A549 (cell line): ENCODE results near the gene LMTK3. TPM values are rescaled to one million over a fixed set of nuclear protein-coding genes. Genes with fewer than 3 reads are reported as not detected.
A peak's percentile ranks its signal among the peaks of the same experiment; 100 is the strongest.

Experiments used
- ATAC-seq, 2 experiments: fragments of 200-7000 bp in 1 of 2; fragments of >200 bp in 1 of 2; cut with Nextera tagmentation in 1 of 2; cut with Tn5 transposase in 1 of 2; 3 replicates each; pipeline versions ENCODE4 v1.8.0 to v1.9.1; 2018 to 2020; ENCODE audit warnings: mild to moderate bottlenecking in 1 of 2, moderate library complexity in 1 of 2
- CTCF ChIA-PET: fragments of 300-600 bp; sonication (Branson Sonifier 250); formaldehyde crosslinking; extraction: SDS; loops from one replicate; lab custom pipeline; 2021; ENCODE audit warnings: antibody characterized with exemption, inconsistent platforms; lab: Yijun Ruan, JAX
- POLR2A ChIA-PET: fragments of 350-600 bp; formaldehyde crosslinking; extraction: SDS; loops from one replicate; lab custom pipeline; 2021; ENCODE audit warnings: antibody characterized with exemption, inconsistent platforms; lab: Yijun Ruan, JAX
- DNase-seq, 2 experiments: peaks; one replicate each; pipeline versions ENCODE4 v3.0.0 to v3.0.0-alpha.2; 2011 to 2016; ENCODE audit warnings: low read depth in 1 of 2, low spot score in 1 of 2
- FAIRE-seq: peaks from 2 replicates; lab custom pipeline; 2011; peaks lifted over from hg19 to GRCh38; lab: Jason Lieb, UNC
- H3K27ac ChIP-seq, 2 experiments: fragments of >200 bp; sonication (Bioruptor Twin); formaldehyde crosslinking; 3 replicates each; pipeline ENCODE4 v1.5.1; 2016 to 2017
- H3K4me1 ChIP-seq: fragments of >200 bp; sonication (Bioruptor Twin); formaldehyde crosslinking; 3 replicates; pipeline ENCODE4 v1.6.1; 2016
- H3K4me2 ChIP-seq: fragments of >200 bp; sonication (Bioruptor Twin); formaldehyde crosslinking; 3 replicates; pipeline ENCODE4 v1.6.1; 2016
- H3K4me3 ChIP-seq: fragments of >200 bp; sonication (Bioruptor Twin); formaldehyde crosslinking; 3 replicates; pipeline ENCODE4 v1.5.1; 2016
- H3K9me3 ChIP-seq: fragments of >200 bp; sonication (Bioruptor Twin); formaldehyde crosslinking; 3 replicates; pipeline ENCODE4 v1.6.1; 2016
- ATOH8 ChIP-seq: fragments of 250-450 bp; sonication (Bioruptor Pico); IDR thresholded peaks from 2 replicates; pipeline ENCODE4 v1.5.0; 2020; ENCODE audit warnings: low read depth, mild to moderate bottlenecking, moderate library complexity
- BCL3 ChIP-seq: fragments of >200 bp; sonication (Bioruptor Twin); formaldehyde crosslinking; IDR thresholded peaks from 3 replicates; pipeline ENCODE4 v1.6.1; 2016
- CBX2 ChIP-seq: fragments of 200-600 bp; sonication (generic); IDR thresholded peaks from 2 replicates; pipeline ENCODE4 v1.6.1; 2016; ENCODE audit warnings: low read depth, mild to moderate bottlenecking, borderline replicate concordance
- CEBPB ChIP-seq, 2 experiments: fragments of >200 bp in 1 of 2; sonication (Bioruptor Twin) in 1 of 2; formaldehyde crosslinking in 1 of 2; IDR thresholded peaks; 2 replicates each; pipeline ENCODE4 v1.6.1; 2012 to 2016
- CHD2 ChIP-seq: fragments of 150-350 bp; IDR thresholded peaks from 2 replicates; pipeline ENCODE4 v1.6.1; 2014; ENCODE audit warnings: low read length; ENCODE audit not compliant: partially characterized antibody
- E2F6 ChIP-seq: IDR thresholded peaks from 2 replicates; pipeline ENCODE4 v1.6.1; 2012; ENCODE audit warnings: low read depth, borderline replicate concordance
- EHF ChIP-seq: fragments of 250-450 bp; sonication (Bioruptor Pico); IDR thresholded peaks from 2 replicates; pipeline ENCODE4 v1.5.0; 2020; ENCODE audit warnings: mild to moderate bottlenecking
- ELK1 ChIP-seq: fragments of 150-350 bp; IDR thresholded peaks from 2 replicates; pipeline ENCODE4 v1.6.1; 2014; ENCODE audit warnings: low read depth, mild to moderate bottlenecking, low read length
- FOSB ChIP-seq: fragments of 250-450 bp; sonication (Bioruptor Pico); IDR thresholded peaks from 2 replicates; pipeline ENCODE4 v1.5.0; 2020; ENCODE audit warnings: mild to moderate bottlenecking, moderate library complexity
- HOXB13 ChIP-seq: fragments of 250-450 bp; sonication (Bioruptor Pico); IDR thresholded peaks from 2 replicates; pipeline ENCODE4 v1.5.0; 2020; ENCODE audit warnings: low read depth, mild to moderate bottlenecking, moderate library complexity
- JUN ChIP-seq, 2 experiments: fragments of >200 bp; sonication (Bioruptor Twin); formaldehyde crosslinking; IDR thresholded peaks; 2 replicates in 1 of 2; 3 replicates in 1 of 2; pipeline ENCODE4 v1.6.1; 2016 to 2017
- JUNB ChIP-seq: fragments of >200 bp; sonication (Bioruptor Twin); formaldehyde crosslinking; IDR thresholded peaks from 2 replicates; pipeline ENCODE4 v1.6.1; 2016
- KDM5A ChIP-seq: fragments of 200-600 bp; sonication (generic); IDR thresholded peaks from 2 replicates; pipeline ENCODE4 v1.6.1; 2016; ENCODE audit warnings: antibody characterized with exemption, mild to moderate bottlenecking
- NFE2L2 ChIP-seq: fragments of 150-350 bp; conservative IDR thresholded peaks from 2 replicates; pipeline ENCODE4 v1.6.1; 2014; ENCODE audit warnings: low read length
- NR3C1 ChIP-seq: fragments of >200 bp; sonication (Bioruptor Twin); formaldehyde crosslinking; IDR thresholded peaks from 3 replicates; pipeline ENCODE4 v1.6.1; 2017
- POLR2AphosphoS2 ChIP-seq: conservative IDR thresholded peaks from 2 replicates; pipeline ENCODE4 v1.6.1; 2012; ENCODE audit warnings: low read length, improper control_type of control experiment, inconsistent platforms
- RAD21 ChIP-seq, 2 experiments: fragments of >200 bp in 1 of 2; sonication (Bioruptor Twin) in 1 of 2; formaldehyde crosslinking in 1 of 2; IDR thresholded peaks in 1 of 2; conservative IDR thresholded peaks in 1 of 2; 2 replicates in 1 of 2; 3 replicates in 1 of 2; pipeline ENCODE4 v1.6.1; 2012 to 2018; ENCODE audit warnings: inconsistent platforms in 1 of 2
- TFCP2L1 ChIP-seq: fragments of 250-450 bp; sonication (Bioruptor Pico); IDR thresholded peaks from 2 replicates; pipeline ENCODE4 v1.5.0; 2021; ENCODE audit warnings: mild to moderate bottlenecking
- USF2 ChIP-seq: fragments of 450-650 bp; IDR thresholded peaks from 2 replicates; pipeline ENCODE4 v1.6.1; 2014; ENCODE audit warnings: antibody characterized with exemption
- ZSCAN20 ChIP-seq: fragments of 250-450 bp; sonication (Bioruptor Pico); IDR thresholded peaks from 2 replicates; pipeline ENCODE4 v1.8.0; 2022; ENCODE audit warnings: mild to moderate bottlenecking, moderate library complexity
- WGBS: methylation state at CpG from one replicate; pipeline ENCODE4 v1.1.6; 2017; ENCODE audit errors: missing lambda C conversion rate; 5-methylcytosine and 5-hydroxymethylcytosine counted together
- polyA plus RNA-seq, 4 experiments: library from polyadenylated mRNA; depleted of rRNA in 3 of 4; stranded (reverse); fragments of >200 nt; fragmentation: RNase III in 1 of 4; extraction: RNeasy Plus Mini Kit Qiagen cat#74134 plus additional on column Dnase treatment in 1 of 4; gene quantifications; 2 replicates in 3 of 4; 3 replicates in 1 of 4; pipeline ENCODE4 v1.2.3, GENCODE V29; 2011 to 2017

The LMTK3 gene
- polyA plus RNA-seq, 2 of the 4 experiments (the other 2 are of a cell fraction), result 0.62 to 6.1 TPM

GRCh38 chr19:48541813-48542212, 30.2 kb upstream of the LMTK3 start:
- no peak for FAIRE-seq
- ChIA-PET CTCF (interaction anchor here (1.1 to 6.8 kb wide), 5 partner anchors 10 to 52 kb away, joined by 3 to 42 read pairs (median 12); partner anchors contain the start of gene SULT2B1), POLR2A (interaction anchor here (1.5 kb wide), 1 partner anchor 12 kb away, joined by 3 read pairs; no protein-coding TSS in a partner anchor)
- ATAC-seq, result no peak
- no peak for DNase-seq
- no peaks in the 10 kb centered on the region for H3K9me3 ChIP-seq
- peaks cover 41% of the 10 kb centered on the region for H3K4me1 ChIP-seq
- peak overlapping the region in 1 of 2 experiments; percentile 85; a peak in 2 of 6 replicates for H3K27ac ChIP-seq
- H3K4me3 ChIP-seq, result no peak overlapping the region
- WGBS, result 91% methylated on average over 6 of the region's 6 CpGs
- no peak overlapping the region for H3K4me2 ChIP-seq
- TF ChIP-seq JUN (IDR thresholded peaks at IDR 0.05) (no peak), USF2 (no peak), CEBPB (IDR thresholded peaks at IDR 0.05) (no peak), BCL3 (no peak), ATOH8 (CRISPR knock-in tag) (no peak), E2F6 (no peak), CHD2 (no peak), KDM5A (no peak), POLR2AphosphoS2 (no peak), ZSCAN20 (CRISPR knock-in tag) (no peak), CBX2 (no peak), FOSB (CRISPR knock-in tag) (no peak), NFE2L2 (no peak), ELK1 (no peak), HOXB13 (CRISPR knock-in tag) (no peak), TFCP2L1 (no peak)

- Histone ChIP-seq H3K4me3 (no peak overlapping the region), H3K27ac (peak overlapping the region; percentile 43 to 71), H3K4me2 (peak overlapping the region; percentile 37), H3K9me3 (no peaks in the 10 kb centered on the region), H3K4me1 (peaks cover 35% of the 10 kb centered on the region)
- ATAC-seq, result peak; percentile 63 to 66
- ChIA-PET POLR2A (interaction anchor here (1.0 to 1.6 kb wide), 3 partner anchors 14 to 44 kb away, joined by 3 to 10 read pairs (median 5); no protein-coding TSS in a partner anchor), CTCF (interaction anchor here (1.0 to 6.8 kb wide), 10 partner anchors 9 to 68 kb away, joined by 3 to 42 read pairs (median 8); partner anchors contain the start of gene SULT2B1)
- no peak for TF ChIP-seq RAD21 (conservative IDR thresholded peaks at IDR 0.05 in 1 of 2, IDR thresholded peaks at IDR 0.05 in 1 of 2)
- no peak for TF ChIP-seq JUNB
- TF ChIP-seq NR3C1, result no peak
- TF ChIP-seq EHF (CRISPR knock-in tag), result no peak
- peak in 1 of 2 experiments; percentile 55 for DNase-seq
- peak; percentile 65 for FAIRE-seq
- WGBS, result 53% methylated on average over 7 of the region's 7 CpGs
These were observed 28.5 kb upstream of the LMTK3 start for GRCh38 chr19:48540110-48540509.
